H1 (cell line): ENCODE measurements around the gene SART1. TPM values are rescaled to one million over a fixed set of nuclear protein-coding genes. Genes with fewer than 3 reads are reported as not detected.
A peak's percentile ranks its signal among the peaks of the same experiment; 100 is the strongest.

Source experiments
- CTCF ChIA-PET: fragments of 300-600 bp; sonication (Branson Sonifier 250); formaldehyde crosslinking; loops from one replicate; lab custom pipeline; 2021; ENCODE audit not compliant: partially characterized antibody; lab: Charles Lee
- POLR2A ChIA-PET: fragments of 300-600 bp; sonication (Branson Sonifier 250); formaldehyde crosslinking; loops from one replicate; lab custom pipeline; 2021; ENCODE audit warnings: inconsistent platforms; ENCODE audit not compliant: partially characterized antibody; lab: Charles Lee
- DNase-seq, 2 experiments: peaks; one replicate each; pipeline versions ENCODE4 v3.0.0 to v3.0.0-alpha.2; 2010 to 2022; ENCODE audit warnings: low spot score in 2 of 2, low read depth in 1 of 2, mixed read lengths in 1 of 2
- FAIRE-seq: peaks from 2 replicates; lab custom pipeline; 2011; peaks lifted over from hg19 to GRCh38; lab: Jason Lieb, UNC
- H2AFZ ChIP-seq: 2 replicates; pipeline ENCODE4 v1.8.1; 2012; ENCODE audit warnings: low read length, inconsistent platforms
- H2AK5ac ChIP-seq: 2 replicates; pipeline ENCODE4 v1.6.1; 2013; ENCODE audit warnings: low read depth, low read length
- H2BK120ac ChIP-seq: replicated peaks from 2 replicates; pipeline ENCODE3; 2013; ENCODE audit warnings: low read depth, low read length, inconsistent platforms
- H2BK12ac ChIP-seq: 2 replicates; pipeline ENCODE4 v1.6.1; 2013; ENCODE audit warnings: low read depth, low read length
- H2BK15ac ChIP-seq: 2 replicates; pipeline ENCODE4 v1.6.1; 2013; ENCODE audit warnings: low read length
- H2BK20ac ChIP-seq: 2 replicates; pipeline ENCODE4 v1.6.1; 2013; ENCODE audit warnings: low read length
- H2BK5ac ChIP-seq: 2 replicates; pipeline ENCODE4 v1.6.1; 2013; ENCODE audit warnings: low read depth, low read length
- H3K14ac ChIP-seq: 2 replicates; pipeline ENCODE4 v1.6.1; 2013; ENCODE audit warnings: inconsistent platforms; ENCODE audit not compliant: insufficient read length
- H3K18ac ChIP-seq: 2 replicates; pipeline ENCODE4 v1.6.1; 2013; ENCODE audit warnings: low read length; ENCODE audit errors: extremely low read depth
- H3K23ac ChIP-seq: 2 replicates; pipeline ENCODE4 v1.6.1; 2013; ENCODE audit warnings: inconsistent platforms; ENCODE audit not compliant: insufficient read length
- H3K23me2 ChIP-seq: 2 replicates; pipeline ENCODE4 v1.6.1; 2013; ENCODE audit warnings: low read depth, low read length
- H3K27ac ChIP-seq: 2 replicates; pipeline ENCODE4 v1.6.1; 2011; ENCODE audit warnings: low read depth, low read length, inconsistent platforms
- H3K27me3 ChIP-seq, 4 experiments: replicated peaks in 1 of 4; 1 replicate in 1 of 4; 2 replicates in 3 of 4; pipeline versions ENCODE4 v1.6.1 to v1.8.1; 2011 to 2013; ENCODE audit warnings: low read length in 3 of 4, mild to moderate bottlenecking in 3 of 4, inconsistent platforms in 2 of 4, mixed read lengths in 2 of 4, moderate library complexity in 1 of 4; ENCODE audit not compliant: control insufficient read depth in 3 of 4, insufficient read depth in 3 of 4; ENCODE audit errors: extremely low read depth in 1 of 4
- H3K36me3 ChIP-seq, 4 experiments: 2 replicates each; pipeline versions ENCODE4 v1.6.1 to v1.8.1; 2011 to 2013; ENCODE audit warnings: mild to moderate bottlenecking in 4 of 4, low read length in 3 of 4, moderate library complexity in 2 of 4, control low read depth in 1 of 4, inconsistent platforms in 1 of 4; ENCODE audit not compliant: insufficient read depth in 4 of 4, control insufficient read depth in 2 of 4
- H3K4ac ChIP-seq: replicated peaks from 2 replicates; pipeline ENCODE3; 2013; ENCODE audit warnings: low read length, low read depth, mixed read lengths, inconsistent platforms; ENCODE audit not compliant: insufficient read length
- H3K4me1 ChIP-seq, 4 experiments: replicated peaks in 1 of 4; 1 replicate in 1 of 4; 2 replicates in 3 of 4; pipeline versions ENCODE4 v1.6.1 to v1.8.1; 2011 to 2013; ENCODE audit warnings: low read length in 3 of 4, inconsistent platforms in 2 of 4, mixed read lengths in 1 of 4; ENCODE audit not compliant: insufficient read depth in 4 of 4, control insufficient read depth in 3 of 4
- H3K4me2 ChIP-seq, 2 experiments: 2 replicates each; pipeline versions ENCODE4 v1.6.1 to v1.8.1; 2011 to 2013; ENCODE audit warnings: low read depth in 2 of 2, low read length in 2 of 2, control low read depth in 1 of 2, inconsistent platforms in 1 of 2, mild to moderate bottlenecking in 1 of 2; ENCODE audit not compliant: insufficient read depth in 1 of 2
- H3K4me3 ChIP-seq, 4 experiments: fragments of 200-600, 300-600 bp in 1 of 4; sonication (generic), shearing (Covaris generic), sonication (Bioruptor Twin) in 1 of 4; 2 replicates each; pipeline versions ENCODE4 v1.5.1 to v1.8.1; 2011 to 2016; ENCODE audit warnings: low read length in 4 of 4, low read depth in 3 of 4, control low read depth in 2 of 4, inconsistent platforms in 2 of 4, mild to moderate bottlenecking in 2 of 4, mixed read lengths in 1 of 4, moderate library complexity in 1 of 4; ENCODE audit not compliant: insufficient read depth in 2 of 4; ENCODE audit errors: extremely low read depth in 1 of 4
- H3K56ac ChIP-seq: replicated peaks from 2 replicates; pipeline ENCODE3; 2013; ENCODE audit warnings: low read depth, mild to moderate bottlenecking, mixed read lengths, low read length, inconsistent platforms; ENCODE audit not compliant: insufficient read length
- H3K79me1 ChIP-seq: 2 replicates; pipeline ENCODE4 v1.6.1; 2013; ENCODE audit warnings: low read depth, low read length, control low read depth
- H3K79me2 ChIP-seq, 2 experiments: 2 replicates each; pipeline versions ENCODE4 v1.6.1 to v1.8.1; 2012 to 2013; ENCODE audit warnings: low read length in 2 of 2, mild to moderate bottlenecking in 2 of 2, inconsistent platforms in 1 of 2; ENCODE audit not compliant: insufficient read depth in 2 of 2, control insufficient read depth in 1 of 2
- H3K9ac ChIP-seq, 4 experiments: replicated peaks in 1 of 4; 1 replicate in 1 of 4; 2 replicates in 3 of 4; pipeline versions ENCODE4 v1.6.1 to v1.8.1; 2011 to 2013; ENCODE audit warnings: low read depth in 3 of 4, low read length in 3 of 4, control low read depth in 2 of 4, mild to moderate bottlenecking in 2 of 4, moderate library complexity in 2 of 4, inconsistent platforms in 1 of 4; ENCODE audit errors: extremely low read depth in 1 of 4
- H3K9me3 ChIP-seq, 2 experiments: 2 replicates each; pipeline versions ENCODE4 v1.6.1 to v1.8.1; 2012 to 2013; ENCODE audit warnings: mild to moderate bottlenecking in 2 of 2, moderate library complexity in 2 of 2, control low read depth in 1 of 2, inconsistent platforms in 1 of 2, low read depth in 1 of 2, low read length in 1 of 2, mixed read lengths in 1 of 2; ENCODE audit not compliant: insufficient read depth in 2 of 2
- H4K20me1 ChIP-seq, 2 experiments: replicated peaks in 1 of 2; 2 replicates each; pipeline versions ENCODE3 to v1.8.1; 2011 to 2013; ENCODE audit warnings: inconsistent platforms in 2 of 2, low read length in 2 of 2, mild to moderate bottlenecking in 1 of 2; ENCODE audit not compliant: insufficient read depth in 2 of 2, control insufficient read depth in 1 of 2
- H4K5ac ChIP-seq: 2 replicates; pipeline ENCODE4 v1.6.1; 2013; ENCODE audit warnings: low read length, low read depth, mixed read lengths, inconsistent platforms; ENCODE audit not compliant: insufficient read length
- H4K8ac ChIP-seq: 2 replicates; pipeline ENCODE4 v1.8.0; 2013; ENCODE audit warnings: mild to moderate bottlenecking, moderate library complexity, low read length, inconsistent platforms; ENCODE audit not compliant: insufficient read depth; ENCODE audit errors: extremely low read depth
- H4K91ac ChIP-seq: replicated peaks from 2 replicates; pipeline ENCODE3; 2013; ENCODE audit warnings: low read length, mixed read lengths, inconsistent platforms; ENCODE audit not compliant: insufficient read length
- KDM4A ChIP-seq: IDR thresholded peaks from one replicate; pipeline ENCODE4 v1.7.1; 2012; ENCODE audit warnings: low read depth, mild to moderate bottlenecking, moderate library complexity, low read length, inconsistent platforms; ENCODE audit not compliant: severe bottlenecking
- POLR2AphosphoS5 ChIP-seq: IDR thresholded peaks from 2 replicates; pipeline ENCODE4 v1.6.1; 2011; ENCODE audit warnings: low read depth, low read length
- WGBS, 2 experiments: shearing (Covaris generic) in 1 of 2; methylation state at CpG; one replicate each; pipeline versions ENCODE4 v1.1.6 to v1.1.7; 2013 to 2015; ENCODE audit warnings: low lambda C conversion rate in 2 of 2, mixed read lengths in 2 of 2, inconsistent platforms in 1 of 2, low coverage in 1 of 2, missing lambda C conversion rate in 1 of 2; ENCODE audit not compliant: insufficient replicate concordance in 2 of 2, insufficient coverage in 1 of 2, insufficient read length in 1 of 2; ENCODE audit errors: extremely low coverage in 1 of 2, missing lambda C conversion rate in 1 of 2; 5-methylcytosine and 5-hydroxymethylcytosine counted together
- polyA plus RNA-seq, 7 experiments: library from polyadenylated mRNA; depleted of rRNA in 3 of 7; stranded (reverse) in 5 of 7; unstranded in 2 of 7; fragments of >200 nt in 5 of 7; fragments of 200-250 nt in 2 of 7; gene quantifications; 1 replicate in 5 of 7; 2 replicates in 1 of 7; 4 replicates in 1 of 7; pipeline versions ENCODE4 v1.2.1 to v1.2.3, GENCODE V29; 2011 to 2013; ENCODE audit warnings: missing spikeins in 2 of 7, mixed read lengths in 2 of 7
- total RNA-seq: library from RNA; stranded (reverse); fragmentation: NEBNext Ultra II Directional; extraction: Animal tissue kit (Norgen Biotek cat#: 25700); gene quantifications from 2 replicates; pipeline ENCODE4 v1.2.1, GENCODE V29; 2021

Gene SART1
- total and polyA plus RNA-seq, 2 of the 8 experiments (the other 6 are each of a cell fraction or from before 2014, with no cell fraction given), result 9.7 to 46.1 TPM

- peak overlapping the region; percentile 71; the same call in 1 of the 2 replicates for H2BK12ac ChIP-seq
- FAIRE-seq (no peak), DNase-seq (no peak)
- H2BK120ac ChIP-seq, result no peak overlapping the region
- WGBS, 2 experiments, result 81% methylated on average over 5 of the region's 5 CpGs; no CpG with 5 or more reads in 1 of the 2 experiments
- no peak overlapping the region for H2AFZ ChIP-seq
- no peak overlapping the region for H4K8ac ChIP-seq
- no peak overlapping the region for H2AK5ac ChIP-seq
- peaks cover 0 to 10% (median 4%) of the 10 kb centered on the region in 4 experiments; a peak in 5 of 8 replicates for H3K36me3 ChIP-seq
- H3K27me3 ChIP-seq, result peaks cover 6 to 17% (median 14%) of the 10 kb centered on the region in 4 experiments
- H3K79me2 ChIP-seq, result peaks cover 0 to 9% of the 10 kb centered on the region in 2 experiments; a peak in 2 of 4 replicates
- ChIA-PET POLR2A (interaction anchor here (0.6 to 1.8 kb wide), 5 partner anchors 44 to 147 kb away, joined by 3 to 4 read pairs (median 4); partner anchors contain the start of gene MUS81), CTCF (interaction anchor here (0.7 to 3.1 kb wide), 4 partner anchors 15 to 106 kb away, joined by 3 to 15 read pairs (median 6); no protein-coding TSS in a partner anchor)
- no peak overlapping the region for H3K4ac ChIP-seq
- peaks cover 8% of the 10 kb centered on the region for H3K79me1 ChIP-seq
- TF ChIP-seq POLR2AphosphoS5 (peak; percentile 6; the same call in 1 of the 2 replicates), KDM4A (no peak)
- no peak overlapping the region; the same call in 1 of the 2 replicates for H2BK5ac ChIP-seq
- no peaks in the 10 kb centered on the region for H3K9me3 ChIP-seq
- peaks cover 0 to 21% (median 8%) of the 10 kb centered on the region in 4 experiments; a peak in 5 of 7 replicates for H3K4me1 ChIP-seq
- no peak overlapping the region for H3K14ac ChIP-seq
- peaks cover 2% of the 10 kb centered on the region; the same call in 1 of the 2 replicates for H3K23me2 ChIP-seq
- H3K9ac ChIP-seq, result no peak overlapping the region
- no peak overlapping the region for H2BK15ac ChIP-seq
- no peak overlapping the region for H3K27ac ChIP-seq
- H4K91ac ChIP-seq, result peak overlapping the region; percentile 30
- H3K56ac ChIP-seq, result no peak overlapping the region
- no peak overlapping the region for H3K18ac ChIP-seq
- H2BK20ac ChIP-seq, result no peak overlapping the region
- no peak overlapping the region; a peak in 1 of 8 replicates for H3K4me3 ChIP-seq
- H3K4me2 ChIP-seq, result no peak overlapping the region
- no peak overlapping the region for H4K5ac ChIP-seq
- no peak overlapping the region for H3K23ac ChIP-seq
- H4K20me1 ChIP-seq, result peaks cover 0 to 4% of the 10 kb centered on the region in 2 experiments
Observed at GRCh38 chr11:66007201-66007634, 45.7 kb downstream of the SART1 start.
